Measurements from ENCODE around the gene FAM222B.

FAM222B gene

GRCh38 chr17:28777178-28777577 is 65.4 kb downstream of the FAM222B start:
- no peak for DNase-seq (ENCODE audit: low read depth, low spot score)
- Histone ChIP-seq H3K4me3 (no peak overlapping the region), H3K27ac (no peak overlapping the region), H3K9ac (ENCODE audit: insufficient read length) (no peak overlapping the region), H3K9me3 (ENCODE audit: low read depth, low read length) (no peaks in the 10 kb centered on the region), H3K36me3 (ENCODE audit: insufficient read depth, low read length) (peaks cover 9% of the 10 kb centered on the region)
- TF ChIP-seq POLR2AphosphoS5 (IDR thresholded peaks at IDR 0.05; ENCODE audit: borderline replicate concordance, low read depth, low read length) (no peak), FOXP2 (optimal IDR thresholded peaks at IDR 0.05; ENCODE audit: control extremely low read depth, extremely low read length, insufficient read depth) (no peak)

- H3K27ac ChIP-seq, result no peak overlapping the region
- peaks cover 5% of the 10 kb centered on the region; the same call in 1 of the 2 replicates for H3K36me3 ChIP-seq (ENCODE audit: insufficient read depth, low read length)
- no peak for DNase-seq (ENCODE audit: low read depth, low spot score)
- TF ChIP-seq POLR2AphosphoS5 (IDR thresholded peaks at IDR 0.05; ENCODE audit: borderline replicate concordance, low read depth, low read length) (no peak), EZH2 (IDR thresholded peaks at IDR 0.05) (no peak), FOXP2 (optimal IDR thresholded peaks at IDR 0.05; ENCODE audit: control extremely low read depth, extremely low read length, insufficient read depth) (no peak)
- H3K9me3 ChIP-seq (ENCODE audit: low read depth, low read length), result no peaks in the 10 kb centered on the region
- H3K4me3 ChIP-seq, result no peak overlapping the region
- H3K9ac ChIP-seq (ENCODE audit: insufficient read length), result no peak overlapping the region
Measured at GRCh38 chr17:28774206-28774605, 68.4 kb downstream of the FAM222B start.

GRCh38 chr17:28773736-28774135 is 68.9 kb downstream of the FAM222B start:
- DNase-seq (ENCODE audit: low read depth, low spot score), result no peak
- Histone ChIP-seq H3K9ac (ENCODE audit: insufficient read length) (no peak overlapping the region), H3K36me3 (ENCODE audit: insufficient read depth, low read length) (peaks cover 5% of the 10 kb centered on the region; the same call in 1 of the 2 replicates), H3K27ac (no peak overlapping the region), H3K9me3 (ENCODE audit: low read depth, low read length) (no peaks in the 10 kb centered on the region), H3K4me3 (no peak overlapping the region)
- TF ChIP-seq EZH2 (IDR thresholded peaks at IDR 0.05), result no peak
- no peak for TF ChIP-seq POLR2AphosphoS5 (IDR thresholded peaks at IDR 0.05; ENCODE audit: borderline replicate concordance, low read depth, low read length)
- TF ChIP-seq FOXP2 (optimal IDR thresholded peaks at IDR 0.05; ENCODE audit: control extremely low read depth, extremely low read length, insufficient read depth), result no peak

- DNase-seq (ENCODE audit: low read depth, low spot score), result no peak
- Histone ChIP-seq H3K4me3 (no peak overlapping the region), H3K9me3 (ENCODE audit: low read depth, low read length) (no peaks in the 10 kb centered on the region), H3K27ac (no peak overlapping the region), H3K9ac (ENCODE audit: insufficient read length) (no peak overlapping the region), H3K36me3 (ENCODE audit: insufficient read depth, low read length) (peaks cover 12% of the 10 kb centered on the region; the same call in 1 of the 2 replicates)
- TF ChIP-seq FOXP2 (optimal IDR thresholded peaks at IDR 0.05; ENCODE audit: control extremely low read depth, extremely low read length, insufficient read depth), result no peak
Measured at GRCh38 chr17:28765038-28765437, 77.6 kb downstream of the FAM222B start.

GRCh38 chr17:28763804-28764266 is 78.8 kb downstream of the FAM222B start:
- no peak for TF ChIP-seq EZH2 (IDR thresholded peaks at IDR 0.05)
- TF ChIP-seq POLR2AphosphoS5 (IDR thresholded peaks at IDR 0.05; ENCODE audit: borderline replicate concordance, low read depth, low read length), result no peak
- TF ChIP-seq FOXP2 (optimal IDR thresholded peaks at IDR 0.05; ENCODE audit: control extremely low read depth, extremely low read length, insufficient read depth), result no peak
- H3K9me3 ChIP-seq (ENCODE audit: low read depth, low read length), result no peaks in the 10 kb centered on the region
- no peak overlapping the region for H3K9ac ChIP-seq (ENCODE audit: insufficient read length)
- H3K36me3 ChIP-seq (ENCODE audit: insufficient read depth, low read length), result peaks cover 24% of the 10 kb centered on the region; the same call in 1 of the 2 replicates
- no peak overlapping the region for H3K4me3 ChIP-seq
- H3K27ac ChIP-seq, result no peak overlapping the region
- DNase-seq (ENCODE audit: low read depth, low spot score), result peak; percentile 66

GRCh38 chr17:28763137-28763799 is 79.3 kb downstream of the FAM222B start:
- no peak for DNase-seq (ENCODE audit: low read depth, low spot score)
- Histone ChIP-seq H3K9ac (ENCODE audit: insufficient read length) (no peak overlapping the region), H3K36me3 (ENCODE audit: insufficient read depth, low read length) (peaks cover 29% of the 10 kb centered on the region; the same call in 1 of the 2 replicates), H3K4me3 (no peak overlapping the region), H3K27ac (no peak overlapping the region), H3K9me3 (ENCODE audit: low read depth, low read length) (no peaks in the 10 kb centered on the region)
- TF ChIP-seq FOXP2 (optimal IDR thresholded peaks at IDR 0.05; ENCODE audit: control extremely low read depth, extremely low read length, insufficient read depth), result no peak
- TF ChIP-seq EZH2 (IDR thresholded peaks at IDR 0.05), result no peak
- no peak for TF ChIP-seq POLR2AphosphoS5 (IDR thresholded peaks at IDR 0.05; ENCODE audit: borderline replicate concordance, low read depth, low read length)

- Histone ChIP-seq H3K9ac (ENCODE audit: insufficient read length) (no peak overlapping the region), H3K4me3 (no peak overlapping the region), H3K27ac (no peak overlapping the region), H3K36me3 (ENCODE audit: insufficient read depth, low read length) (peaks cover 25% of the 10 kb centered on the region; the same call in 1 of the 2 replicates), H3K9me3 (ENCODE audit: low read depth, low read length) (no peaks in the 10 kb centered on the region)
- no peak for DNase-seq (ENCODE audit: low read depth, low spot score)
- TF ChIP-seq POLR2AphosphoS5 (IDR thresholded peaks at IDR 0.05; ENCODE audit: borderline replicate concordance, low read depth, low read length), result no peak
- TF ChIP-seq FOXP2 (optimal IDR thresholded peaks at IDR 0.05; ENCODE audit: control extremely low read depth, extremely low read length, insufficient read depth), result no peak
- no peak for TF ChIP-seq EZH2 (IDR thresholded peaks at IDR 0.05)
Measured at GRCh38 chr17:28760601-28761562, 81.7 kb downstream of the FAM222B start.

GRCh38 chr17:28759256-28759865 is 83.2 kb downstream of the FAM222B start:
- no peak for DNase-seq (ENCODE audit: low read depth, low spot score)
- H3K36me3 ChIP-seq (ENCODE audit: insufficient read depth, low read length), result peaks cover 23% of the 10 kb centered on the region; the same call in 1 of the 2 replicates
- H3K4me3 ChIP-seq, result no peak overlapping the region
- TF ChIP-seq EZH2 (IDR thresholded peaks at IDR 0.05) (no peak), FOXP2 (optimal IDR thresholded peaks at IDR 0.05; ENCODE audit: control extremely low read depth, extremely low read length, insufficient read depth) (no peak), POLR2AphosphoS5 (IDR thresholded peaks at IDR 0.05; ENCODE audit: borderline replicate concordance, low read depth, low read length) (no peak)
- H3K9ac ChIP-seq (ENCODE audit: insufficient read length), result no peak overlapping the region
- no peaks in the 10 kb centered on the region for H3K9me3 ChIP-seq (ENCODE audit: low read depth, low read length)
- no peak overlapping the region for H3K27ac ChIP-seq
